AG04449 (cell line): Measurements from ENCODE around the gene PLP1.

Experiments used
- CTCF ChIA-PET: fragments of 350-600 bp; formaldehyde crosslinking; extraction: SDS; loops from one replicate; lab custom pipeline; 2021; ENCODE audit warnings: antibody characterized with exemption; lab: Yijun Ruan, JAX
- POLR2A ChIA-PET: fragments of 400-600, 350-600 bp; formaldehyde crosslinking; extraction: SDS; loops from one replicate; lab custom pipeline; 2020; ENCODE audit warnings: antibody characterized with exemption, inconsistent platforms; lab: Yijun Ruan, JAX
- DNase-seq: peaks from one replicate; pipeline ENCODE4 v3.0.0-alpha.2; 2010; ENCODE audit warnings: low read depth, low spot score
- H3K4me3 ChIP-seq: 2 replicates; pipeline ENCODE4 v1.5.1; 2011; ENCODE audit warnings: low read depth, mild to moderate bottlenecking, control low read depth, low read length
- CTCF ChIP-seq: IDR thresholded peaks from one replicate; pipeline ENCODE4 v1.5.1; 2011; ENCODE audit warnings: mild to moderate bottlenecking, moderate library complexity, low read length, control low read depth, inconsistent platforms; ENCODE audit not compliant: insufficient read depth; ENCODE audit errors: missing control alignments

Gene PLP1

GRCh38 chrX:103774070-103774642, 2.5 kb upstream of the PLP1 start:
- H3K4me3 ChIP-seq = no peak overlapping the region
- ChIA-PET CTCF (interaction anchor here (0.9 to 5.5 kb wide), 11 partner anchors 8 to 284 kb away, joined by 3 to 45 read pairs (median 4); partner anchors contain the start of gene TMEM31), POLR2A (no interaction called here)
- TF ChIP-seq CTCF = peak; percentile 36
- no peak for DNase-seq

GRCh38 chrX:103779141-103779789, 2.6 kb downstream of the PLP1 start:
- POLR2A ChIA-PET = no interaction called here

GRCh38 chrX:103780336-103781061, 3.9 kb downstream of the PLP1 start:
- ChIA-PET CTCF (no interaction called here), POLR2A (no interaction called here)
- H3K4me3 ChIP-seq = no peak overlapping the region
- DNase-seq = no peak
- TF ChIP-seq CTCF = no peak

More at GRCh38 chrX:103779141-103779789, 2.6 kb downstream of the PLP1 start:
- no peak for DNase-seq
- CTCF ChIA-PET = no interaction called here
- H3K4me3 ChIP-seq = no peak overlapping the region
- no peak for TF ChIP-seq CTCF

GRCh38 chrX:103781062-103781402, 4.4 kb downstream of the PLP1 start:
- POLR2A ChIA-PET = no interaction called here
- H3K4me3 ChIP-seq = no peak overlapping the region
- no peak for TF ChIP-seq CTCF
- CTCF ChIA-PET = no interaction called here
- DNase-seq = no peak

GRCh38 chrX:103781706-103782105, 5.1 kb downstream of the PLP1 start:
- no peak for DNase-seq
- ChIA-PET POLR2A (no interaction called here), CTCF (interaction anchor here (0.8 to 1.9 kb wide), 2 partner anchors 8 to 71 kb away, joined by 4 to 6 read pairs; partner anchors contain the start of gene TMEM31)
- no peak for TF ChIP-seq CTCF
- H3K4me3 ChIP-seq = no peak overlapping the region

GRCh38 chrX:103782640-103783039, 6.0 kb downstream of the PLP1 start:
- no peak overlapping the region for H3K4me3 ChIP-seq
- ChIA-PET CTCF (interaction anchor here (1.7 to 3.2 kb wide), 3 partner anchors 8 to 72 kb away, joined by 4 to 17 read pairs (median 6); partner anchors contain the start of gene TMEM31), POLR2A (no interaction called here)
- no peak for TF ChIP-seq CTCF
- no peak for DNase-seq
